DOHH2 (cell line): Measurements from ENCODE around the gene LIMS1.

ENCODE experiments used
- EZH2phosphoT487 ChIP-seq: fragments of 200-600 bp; sonication (generic); IDR thresholded peaks from 2 replicates; pipeline ENCODE4 v1.6.1; 2017; ENCODE audit warnings: borderline replicate concordance, mild to moderate bottlenecking, antibody characterized with exemption, low read length, moderate library complexity, mixed read lengths
- TF ChIP-seq, protein P1 (sequence below): fragments of 200-600 bp; sonication (generic); IDR thresholded peaks from one replicate; pipeline ENCODE4 v1.5.1; 2014; ENCODE audit warnings: antibody characterized with exemption, mild to moderate bottlenecking, low read depth, low read length; ENCODE audit not compliant: poor library complexity, severe bottlenecking

- TF ChIP-seq, protein P1, sequence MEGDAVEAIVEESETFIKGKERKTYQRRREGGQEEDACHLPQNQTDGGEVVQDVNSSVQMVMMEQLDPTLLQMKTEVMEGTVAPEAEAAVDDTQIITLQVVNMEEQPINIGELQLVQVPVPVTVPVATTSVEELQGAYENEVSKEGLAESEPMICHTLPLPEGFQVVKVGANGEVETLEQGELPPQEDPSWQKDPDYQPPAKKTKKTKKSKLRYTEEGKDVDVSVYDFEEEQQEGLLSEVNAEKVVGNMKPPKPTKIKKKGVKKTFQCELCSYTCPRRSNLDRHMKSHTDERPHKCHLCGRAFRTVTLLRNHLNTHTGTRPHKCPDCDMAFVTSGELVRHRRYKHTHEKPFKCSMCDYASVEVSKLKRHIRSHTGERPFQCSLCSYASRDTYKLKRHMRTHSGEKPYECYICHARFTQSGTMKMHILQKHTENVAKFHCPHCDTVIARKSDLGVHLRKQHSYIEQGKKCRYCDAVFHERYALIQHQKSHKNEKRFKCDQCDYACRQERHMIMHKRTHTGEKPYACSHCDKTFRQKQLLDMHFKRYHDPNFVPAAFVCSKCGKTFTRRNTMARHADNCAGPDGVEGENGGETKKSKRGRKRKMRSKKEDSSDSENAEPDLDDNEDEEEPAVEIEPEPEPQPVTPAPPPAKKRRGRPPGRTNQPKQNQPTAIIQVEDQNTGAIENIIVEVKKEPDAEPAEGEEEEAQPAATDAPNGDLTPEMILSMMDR = no peak
- no peak for TF ChIP-seq EZH2phosphoT487
Measured at GRCh38 chr2:108575132-108575966, 41.1 kb downstream of the LIMS1 start.
